Measurements from ENCODE around the gene MEGF8. TPM values are rescaled to one million over a fixed set of nuclear protein-coding genes. Genes with fewer than 3 reads are reported as not detected.

The MEGF8 gene
- total and polyA plus RNA-seq, 2 of the 8 experiments (the other 6 are each of a cell fraction or from before 2014, with no cell fraction given): 13.0 to 23.7 TPM

- Histone ChIP-seq H3K56ac (replicated peaks; ENCODE audit: insufficient read length, low read depth, low read length) (peak overlapping the region; percentile 26), H3K4ac (replicated peaks; ENCODE audit: insufficient read length, low read depth, low read length) (no peak overlapping the region), H3K4me1 (replicated peaks in 1 of 4; ENCODE audit: control insufficient read depth in 3 of 4, insufficient read depth in 4 of 4, low read length in 3 of 4) (peaks cover 9 to 40% (median 23%) of the 10 kb centered on the region in 4 experiments), H4K5ac (ENCODE audit: insufficient read length, low read depth, low read length) (peak overlapping the region; percentile 57), H3K36me3 (ENCODE audit: control insufficient read depth in 2 of 4, insufficient read depth in 4 of 4, low read length in 3 of 4) (no peaks in the 10 kb centered on the region), H2BK120ac (replicated peaks; ENCODE audit: low read depth, low read length) (no peak overlapping the region), H3K79me2 (ENCODE audit: control insufficient read depth in 1 of 2, insufficient read depth in 2 of 2, low read length in 2 of 2) (peaks cover 0 to 10% of the 10 kb centered on the region in 2 experiments; a peak in 2 of 4 replicates), H3K4me3 (ENCODE audit: extremely low read depth in 1 of 4, insufficient read depth in 2 of 4, low read depth in 3 of 4, low read length in 4 of 4) (peak overlapping the region; percentile 56 to 81 (median 74)), H3K9ac (replicated peaks in 1 of 4; ENCODE audit: extremely low read depth in 1 of 4, low read depth in 3 of 4, low read length in 3 of 4) (no peak overlapping the region; a peak in 1 of 7 replicates), H2BK15ac (ENCODE audit: low read length) (no peak overlapping the region), H3K14ac (ENCODE audit: insufficient read length) (no peak overlapping the region), H4K8ac (ENCODE audit: extremely low read depth, insufficient read depth, low read length) (peak overlapping the region; percentile 72), H2BK20ac (ENCODE audit: low read length) (no peak overlapping the region), H3K18ac (ENCODE audit: extremely low read depth, low read length) (no peak overlapping the region; the same call in 1 of the 2 replicates), H4K91ac (replicated peaks; ENCODE audit: insufficient read length, low read length) (no peak overlapping the region), H3K27me3 (replicated peaks in 1 of 4; ENCODE audit: control insufficient read depth in 3 of 4, extremely low read depth in 1 of 4, insufficient read depth in 3 of 4, low read length in 3 of 4) (no peaks in the 10 kb centered on the region), H2BK5ac (ENCODE audit: low read depth, low read length) (peak overlapping the region; percentile 66; the same call in 1 of the 2 replicates), H2AK5ac (ENCODE audit: low read depth, low read length) (no peak overlapping the region), H3K9me3 (ENCODE audit: insufficient read depth in 2 of 2, low read depth in 1 of 2, low read length in 1 of 2) (no peaks in the 10 kb centered on the region), H2AFZ (ENCODE audit: low read length) (no peak overlapping the region), H3K23ac (ENCODE audit: insufficient read length) (no peak overlapping the region), H2BK12ac (ENCODE audit: low read depth, low read length) (peak overlapping the region; percentile 27; the same call in 1 of the 2 replicates), H3K27ac (ENCODE audit: low read depth, low read length) (no peak overlapping the region), H3K4me2 (ENCODE audit: insufficient read depth in 1 of 2, low read depth in 2 of 2, low read length in 2 of 2) (peak overlapping the region; percentile 81 to 96), H4K20me1 (replicated peaks in 1 of 2; ENCODE audit: control insufficient read depth in 1 of 2, insufficient read depth in 2 of 2, low read length in 2 of 2) (peaks cover 0 to 10% of the 10 kb centered on the region in 2 experiments), H3K79me1 (ENCODE audit: low read depth, low read length) (peaks cover 11% of the 10 kb centered on the region), H3K23me2 (ENCODE audit: low read depth, low read length) (peaks cover 28% of the 10 kb centered on the region)
- POLR2A ChIA-PET (ENCODE audit: partially characterized antibody): interaction anchor here (0.6 to 6.5 kb wide), 16 partner anchors 9 to 204 kb away, joined by 3 to 68 read pairs (median 5); partner anchors contain the start of genes CIC, ERF, GSK3A and PAFAH1B3
- DNase-seq (ENCODE audit: low read depth in 1 of 2, low spot score in 2 of 2): peak in 1 of 2 experiments; percentile 95
- 2% methylated on average over 49 of the region's 89 CpGs; no CpG with 5 or more reads in 1 of the 2 experiments for WGBS, 2 experiments (ENCODE audit: extremely low coverage in 1 of 2, insufficient coverage in 1 of 2, insufficient read length in 1 of 2, insufficient replicate concordance in 2 of 2, low coverage in 1 of 2, low lambda C conversion rate in 2 of 2, missing lambda C conversion rate in 1 of 2)
- CTCF ChIA-PET (ENCODE audit: partially characterized antibody): interaction anchor here (0.5 to 7.4 kb wide), 27 partner anchors 10 to 374 kb away, joined by 3 to 260 read pairs (median 5); partner anchors contain the start of genes CIC, ERF, GSK3A and POU2F2
- FAIRE-seq: no peak
- TF ChIP-seq FOSL1 (IDR thresholded peaks at IDR 0.05; ENCODE audit: insufficient read depth, low read depth, low read length) (no peak), KDM4A (IDR thresholded peaks at IDR 0.05; ENCODE audit: low read depth, low read length, severe bottlenecking) (peak; percentile 56), SIRT6 (IDR thresholded peaks at IDR 0.05; ENCODE audit: low read length) (no peak), MAX (IDR thresholded peaks at IDR 0.05) (0 out of 2 replicates have a peak, but pooled peaks have one; percentile 25), NANOG (IDR thresholded peaks at IDR 0.05; ENCODE audit: insufficient read depth, low read depth, low read length, poor library complexity, severe bottlenecking) (peak; percentile 77), HDAC2 (IDR thresholded peaks at IDR 0.05; ENCODE audit: borderline replicate concordance in 1 of 2, low read depth in 2 of 2, low read length in 2 of 2) (peak in 1 of 2 experiments; percentile 92; a peak in 2 of 4 replicates), POLR2AphosphoS5 (IDR thresholded peaks at IDR 0.05; ENCODE audit: low read depth, low read length) (no peak), TEAD4 (IDR thresholded peaks at IDR 0.05; ENCODE audit: low read depth, low read length) (no peak), SP1 (IDR thresholded peaks at IDR 0.05; ENCODE audit: low read depth, low read length) (peak; percentile 76), PHF8 (conservative IDR thresholded peaks at IDR 0.05; ENCODE audit: low read depth, low read length) (peak; percentile 1; the same call in 1 of the 2 replicates)
Measured at GRCh38 chr19:42279902-42280814, 45.3 kb upstream of the MEGF8 start.
